Endothelial cell of umbilical vein (primary cell): ENCODE data around the gene CDC42EP5. TPM values are rescaled to one million over a fixed set of nuclear protein-coding genes. Genes with fewer than 3 reads are reported as not detected.
A peak's percentile ranks its signal among the peaks of the same experiment; 100 is the strongest.

Experiments used
- BruUV-seq: library from RNA; stranded (reverse); fragments of 400-500 nt; replicated peaks from 2 replicates; lab custom pipeline; 2021; lab: Mats Ljungman, UMichigan
- CTCF ChIA-PET: fragments of 300-600, 350-600 bp; sonication (Branson Sonifier 250); formaldehyde crosslinking; loops from one replicate; lab custom pipeline; 2021; ENCODE audit warnings: antibody characterized with exemption, inconsistent platforms; lab: Charles Lee
- POLR2A ChIA-PET: fragments of 300-600, 350-600 bp; sonication (Branson Sonifier 250); formaldehyde crosslinking; loops from one replicate; lab custom pipeline; 2021; ENCODE audit warnings: antibody characterized with exemption, inconsistent platforms; lab: Charles Lee
- DNase-seq: peaks from one replicate; pipeline ENCODE4 v3.0.0-alpha.2; 2011; ENCODE audit warnings: low read depth, low spot score
- FAIRE-seq: peaks from 2 replicates; lab custom pipeline; 2011; peaks lifted over from hg19 to GRCh38; lab: Jason Lieb, UNC
- H2AFZ ChIP-seq: 2 replicates; pipeline ENCODE4 v1.6.0; 2012; ENCODE audit warnings: low read depth, low read length, control low read depth, inconsistent platforms
- H3K27ac ChIP-seq: 2 replicates; pipeline ENCODE4 v1.5.1; 2011; ENCODE audit warnings: low read depth, mild to moderate bottlenecking, control low read depth, low read length, moderate library complexity; ENCODE audit not compliant: insufficient read depth
- H3K27me3 ChIP-seq, 2 experiments: 2 replicates each; pipeline versions ENCODE4 v1.6.0 to v1.6.1; 2011; ENCODE audit warnings: low read length in 2 of 2, mixed read lengths in 1 of 2; ENCODE audit not compliant: control insufficient read depth in 2 of 2, insufficient read depth in 2 of 2
- H3K36me3 ChIP-seq, 2 experiments: 2 replicates in 1 of 2; 3 replicates in 1 of 2; pipeline ENCODE4 v1.5.1; 2011; ENCODE audit warnings: low read length in 2 of 2, mild to moderate bottlenecking in 1 of 2, moderate library complexity in 1 of 2; ENCODE audit not compliant: control insufficient read depth in 2 of 2, insufficient read depth in 2 of 2; ENCODE audit errors: extremely low read depth in 1 of 2
- H3K4me1 ChIP-seq: 3 replicates; pipeline ENCODE4 v1.5.1; 2011; ENCODE audit warnings: mild to moderate bottlenecking, low read length; ENCODE audit not compliant: control insufficient read depth, insufficient read depth; ENCODE audit errors: extremely low read depth
- H3K4me2 ChIP-seq: 2 replicates; pipeline ENCODE4 v1.6.1; 2011; ENCODE audit warnings: low read length, control low read depth, mixed read lengths; ENCODE audit not compliant: insufficient read depth
- H3K4me3 ChIP-seq, 3 experiments: fragments of 200-600 bp in 1 of 3; sonication (generic), shearing (Covaris generic) in 1 of 3; replicated peaks in 1 of 3; 2 replicates each; pipeline ENCODE4 v1.5.1; 2011 to 2016; ENCODE audit warnings: control low read depth in 3 of 3, low read length in 3 of 3, mild to moderate bottlenecking in 2 of 3, inconsistent platforms in 1 of 3, low read depth in 1 of 3, moderate library complexity in 1 of 3; ENCODE audit not compliant: insufficient read depth in 1 of 3
- H3K79me2 ChIP-seq: 2 replicates; pipeline ENCODE4 v1.6.0; 2012; ENCODE audit warnings: low read length, inconsistent platforms; ENCODE audit not compliant: control insufficient read depth, insufficient read depth
- H3K9ac ChIP-seq: replicated peaks from 2 replicates; pipeline ENCODE3; 2011; ENCODE audit warnings: low read length, control low read depth; ENCODE audit not compliant: insufficient read depth; ENCODE audit errors: extremely low read depth
- H3K9me1 ChIP-seq: replicated peaks from 3 replicates; pipeline ENCODE4 v1.6.0; 2011; ENCODE audit warnings: mild to moderate bottlenecking, low read length; ENCODE audit not compliant: control insufficient read depth, insufficient read depth; ENCODE audit errors: extremely low read depth
- H3K9me3 ChIP-seq: replicated peaks from 2 replicates; pipeline ENCODE4 v1.5.1; 2012; ENCODE audit warnings: low read length, inconsistent platforms; ENCODE audit not compliant: control insufficient read depth, insufficient read depth
- H4K20me1 ChIP-seq: replicated peaks from 2 replicates; pipeline ENCODE3; 2011; ENCODE audit warnings: mild to moderate bottlenecking, low read length; ENCODE audit not compliant: control insufficient read depth, insufficient read depth; ENCODE audit errors: extremely low read depth
- CTCF ChIP-seq, 2 donors: IDR thresholded peaks; 1 replicate in 1 of 2; 2 replicates in 1 of 2; pipeline ENCODE4 v1.5.1; 2011; ENCODE audit warnings: low read length in 2 of 2, mild to moderate bottlenecking in 2 of 2, moderate library complexity in 2 of 2, control low read depth in 1 of 2, inconsistent platforms in 1 of 2, low read depth in 1 of 2; ENCODE audit not compliant: insufficient read depth in 1 of 2; ENCODE audit errors: extremely low read depth in 1 of 2
- EZH2 ChIP-seq: IDR thresholded peaks from 2 replicates; pipeline ENCODE4 v1.6.1; 2012; ENCODE audit warnings: borderline replicate concordance, low read depth, mild to moderate bottlenecking, moderate library complexity, low read length, inconsistent platforms; ENCODE audit not compliant: severe bottlenecking
- FOS ChIP-seq: IDR thresholded peaks from 2 replicates; pipeline ENCODE4 v1.6.1; 2011; ENCODE audit warnings: mild to moderate bottlenecking, low read length, moderate library complexity, borderline replicate concordance; ENCODE audit not compliant: insufficient read depth
- POLR2A ChIP-seq: IDR thresholded peaks from 2 replicates; pipeline ENCODE4 v1.6.1; 2012; ENCODE audit warnings: low read depth, mild to moderate bottlenecking, control low read depth, low read length
- POLR2AphosphoS5 ChIP-seq: IDR thresholded peaks from 2 replicates; pipeline ENCODE4 v1.6.1; 2012; ENCODE audit warnings: low read depth, mild to moderate bottlenecking, control low read depth, low read length, moderate library complexity; ENCODE audit not compliant: insufficient read depth
- dilution Hi-C: fragments of 300-500 bp; cut with MboI; formaldehyde crosslinking; loops from one replicate; pipeline ENCODE4 v1.15.0; 2019; ENCODE audit warnings: low sequenced_read_pairs; ENCODE audit not compliant: extremely low pct_ligation_motif_present
- intact Hi-C: fragments of 100-400 bp; cut with micrococcal nuclease; formaldehyde crosslinking; loops from one replicate; pipeline ENCODE4 v1.10.0; 2022
- polyA plus RNA-seq, 4 experiments: library from polyadenylated mRNA; depleted of rRNA in 3 of 4; stranded (reverse) in 3 of 4; unstranded in 1 of 4; fragments of >200 nt; gene quantifications; 2 replicates each; pipeline versions ENCODE4 v1.2.1 to v1.2.3, GENCODE V29; 2011 to 2012; ENCODE audit warnings: missing spikeins in 1 of 4
- total RNA-seq: library from RNA; stranded (reverse); gene quantifications from 2 replicates; pipeline ENCODE4 v1.2.3, GENCODE V29; 2021

CDC42EP5 gene
- total and polyA plus RNA-seq, 2 donors (not counting 3 experiments of a cell fraction or from before 2014, with no cell fraction given): 37.3 to 85.5 TPM

DNA sequence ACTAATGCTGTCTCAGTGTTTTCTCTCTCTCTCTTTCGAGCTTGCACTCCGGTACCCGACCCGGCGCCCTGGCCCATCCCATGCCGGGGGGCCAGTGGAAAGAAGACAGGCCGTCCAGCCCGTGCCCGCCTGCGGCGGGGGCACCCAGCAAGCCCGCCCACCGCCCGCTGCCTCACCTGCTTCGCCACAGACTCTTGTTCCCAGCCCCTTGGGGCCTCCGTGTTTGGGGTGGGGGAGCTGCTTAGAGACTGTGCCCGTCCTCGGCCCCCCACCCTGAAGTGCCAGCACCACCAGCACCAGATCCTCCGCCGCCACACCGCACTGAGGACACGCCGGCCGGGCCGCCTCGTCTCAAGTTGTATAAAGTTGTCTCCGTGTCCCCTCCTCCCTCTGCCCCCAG is 11.9 kb downstream of the CDC42EP5 start:
- CTCF ChIA-PET: interaction anchor here (1.1 kb wide), 1 partner anchor 13 kb away, joined by 3 read pairs; the partner anchor contains the start of gene LENG8
- intact Hi-C loops (loop anchor here (5.0 to 10.0 kb wide), 5 partner anchors 594 to 1194 kb away; partner anchors contain the start of genes MYADM, PPP1R12C, RDH13 and U2AF2), dilution Hi-C loops (no loop called here)
- DNase-seq (no peak), FAIRE-seq (no peak)
- H2AFZ ChIP-seq: no peak overlapping the region
- POLR2A ChIA-PET: interaction anchor here (1.7 kb wide), 1 partner anchor 12 kb away, joined by 4 read pairs; the partner anchor contains the start of gene CDC42EP5
- TF ChIP-seq EZH2 (no peak), POLR2A (no peak), POLR2AphosphoS5 (peak; percentile 43), FOS (no peak), CTCF (IDR thresholded peaks at IDR 0.05; ENCODE audit: extremely low read depth in 1 of 2, insufficient read depth in 1 of 2, low read depth in 1 of 2, low read length in 2 of 2) (no peak)
- H3K27ac ChIP-seq: peak overlapping the region; percentile 20
- H3K4me2 ChIP-seq: no peak overlapping the region
- H3K27me3 ChIP-seq: no peaks in the 10 kb centered on the region
- H3K9me3 ChIP-seq: no peaks in the 10 kb centered on the region
- no peak overlapping the region for H3K9ac ChIP-seq
- TSS peak; percentile 30 for BruUV-seq
- H3K36me3 ChIP-seq: peaks cover 17 to 46% of the 10 kb centered on the region in 2 experiments
- H3K79me2 ChIP-seq: peaks cover 39% of the 10 kb centered on the region
- H3K9me1 ChIP-seq: no peaks in the 10 kb centered on the region
- peaks cover 29% of the 10 kb centered on the region for H3K4me1 ChIP-seq
- H3K4me3 ChIP-seq: no peak overlapping the region
- H4K20me1 ChIP-seq: no peaks in the 10 kb centered on the region
